NCI-H128 (cell line): ENCODE results near the gene HEPACAM.

ENCODE experiments used
- DNase-seq: peaks from one replicate; lab custom pipeline; 2025; ENCODE audit not compliant: unreplicated experiment; lab: John Stamatoyannopoulos, UW

The HEPACAM gene

DNA sequence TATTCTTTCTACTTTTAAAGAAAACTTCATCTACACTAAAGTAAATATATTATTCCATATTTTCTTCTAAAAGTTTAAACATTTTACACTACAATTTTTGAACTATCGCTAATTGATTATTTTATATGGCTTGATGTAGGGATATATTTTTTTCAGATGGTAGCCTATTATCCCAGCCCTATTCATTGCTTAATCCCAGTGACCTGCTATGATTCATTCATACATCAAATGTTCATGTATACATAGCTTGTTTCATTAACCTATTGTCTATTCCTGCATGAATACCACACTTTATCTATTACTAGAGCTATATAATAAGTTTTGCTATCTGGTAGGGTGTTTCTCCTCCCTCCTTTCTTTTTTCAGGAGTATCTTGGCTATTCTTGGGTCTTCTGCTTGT lies 33.2 kb downstream of the HEPACAM start:
- no peak for DNase-seq

DNA sequence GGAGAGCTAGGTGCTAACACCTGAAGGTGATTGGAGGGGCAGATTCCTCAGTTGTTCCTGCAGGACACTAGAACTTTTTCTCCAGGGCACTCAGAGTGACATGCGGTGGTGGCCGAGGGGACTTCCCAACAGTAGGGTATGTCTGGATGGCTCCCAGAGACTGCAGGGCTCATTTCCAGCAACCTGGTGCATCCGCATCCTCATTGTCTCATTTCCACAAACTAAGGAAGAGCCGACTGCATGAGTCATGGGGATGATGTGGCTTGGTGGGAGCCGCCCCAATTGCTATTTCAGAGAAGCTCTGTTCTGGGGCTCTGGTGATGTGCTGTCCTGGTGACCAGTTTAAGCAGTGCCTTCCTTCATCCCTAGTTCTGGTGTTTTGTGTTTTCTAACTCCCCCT lies 35.4 kb downstream of the HEPACAM start:
- no peak for DNase-seq

DNA sequence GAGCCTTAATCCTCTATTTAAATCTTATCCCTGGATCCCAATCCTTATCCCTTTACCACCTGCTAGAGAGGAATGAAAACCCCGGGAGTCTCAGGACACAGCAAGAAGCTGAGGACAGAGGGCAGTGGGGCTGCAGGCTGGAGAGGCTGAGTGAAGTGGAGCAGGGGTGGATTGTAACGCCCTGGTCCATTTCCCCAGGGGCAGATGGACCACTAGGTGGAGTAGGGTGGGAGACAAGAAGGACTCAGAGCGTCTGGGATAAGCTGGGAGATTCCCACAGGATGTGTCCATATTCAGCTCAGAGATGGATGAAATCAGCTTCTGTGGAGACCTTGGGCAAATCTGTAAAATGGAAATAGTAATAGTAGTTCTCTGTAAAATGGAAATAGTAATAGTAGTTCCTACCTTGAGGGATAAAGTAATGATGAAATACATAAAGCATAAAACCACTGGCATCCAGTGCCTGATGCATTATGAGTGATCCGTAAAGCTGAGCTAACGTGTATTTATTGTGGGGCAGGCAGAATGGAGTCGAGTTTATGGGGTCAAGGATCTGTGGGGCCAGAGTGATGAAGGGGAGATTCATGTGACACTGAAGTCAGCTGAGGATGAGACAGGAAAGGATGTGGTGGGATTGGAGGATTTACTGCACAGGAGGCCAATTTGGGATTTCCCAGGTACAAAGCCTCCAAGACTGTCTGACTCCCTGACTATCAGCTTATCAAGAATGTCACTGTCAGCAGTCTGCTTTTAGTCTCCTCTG lies 36.3 kb downstream of the HEPACAM start:
- DNase-seq: no peak

DNA sequence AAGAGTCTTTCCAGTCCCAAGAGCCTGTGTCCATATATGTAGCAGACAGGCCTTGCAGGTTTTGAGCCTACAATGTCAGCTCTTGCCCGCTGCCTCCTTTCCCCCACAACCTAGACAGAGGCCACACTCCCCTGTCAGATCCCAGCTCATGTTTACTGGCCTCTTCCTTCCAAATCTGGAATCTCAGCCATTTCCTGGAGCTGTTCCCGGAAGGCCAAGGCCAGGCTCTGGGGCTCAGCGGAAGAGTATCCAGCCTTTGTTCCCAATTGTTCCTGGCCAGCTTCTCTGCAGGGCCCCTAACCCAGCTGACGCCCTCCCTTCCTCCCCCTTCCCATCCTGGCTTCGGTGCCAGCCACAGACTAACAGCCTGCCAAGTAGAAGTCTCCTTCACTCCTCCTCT lies 37.1 kb downstream of the HEPACAM start:
- no peak for DNase-seq

DNA sequence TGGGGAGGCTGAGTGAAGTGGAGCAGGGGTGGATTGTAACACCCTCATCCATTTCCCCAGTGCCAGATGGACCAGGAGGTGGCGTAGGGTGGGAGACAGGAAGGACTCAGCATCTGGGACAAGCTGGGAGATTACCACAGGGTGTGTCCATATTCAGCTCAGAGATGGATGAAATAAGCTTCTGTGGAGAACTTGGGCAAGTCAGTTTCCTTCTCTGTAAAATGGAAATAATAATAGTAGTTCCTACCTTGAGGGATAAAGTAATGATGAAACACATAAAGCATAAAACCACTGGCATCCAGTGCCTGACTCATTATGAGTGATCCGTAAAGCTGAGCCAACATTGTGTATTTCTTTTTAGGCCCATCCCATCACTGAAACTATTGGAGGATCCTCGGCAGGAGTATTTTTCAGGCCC lies 37.6 kb downstream of the HEPACAM start:
- DNase-seq: no peak

DNA sequence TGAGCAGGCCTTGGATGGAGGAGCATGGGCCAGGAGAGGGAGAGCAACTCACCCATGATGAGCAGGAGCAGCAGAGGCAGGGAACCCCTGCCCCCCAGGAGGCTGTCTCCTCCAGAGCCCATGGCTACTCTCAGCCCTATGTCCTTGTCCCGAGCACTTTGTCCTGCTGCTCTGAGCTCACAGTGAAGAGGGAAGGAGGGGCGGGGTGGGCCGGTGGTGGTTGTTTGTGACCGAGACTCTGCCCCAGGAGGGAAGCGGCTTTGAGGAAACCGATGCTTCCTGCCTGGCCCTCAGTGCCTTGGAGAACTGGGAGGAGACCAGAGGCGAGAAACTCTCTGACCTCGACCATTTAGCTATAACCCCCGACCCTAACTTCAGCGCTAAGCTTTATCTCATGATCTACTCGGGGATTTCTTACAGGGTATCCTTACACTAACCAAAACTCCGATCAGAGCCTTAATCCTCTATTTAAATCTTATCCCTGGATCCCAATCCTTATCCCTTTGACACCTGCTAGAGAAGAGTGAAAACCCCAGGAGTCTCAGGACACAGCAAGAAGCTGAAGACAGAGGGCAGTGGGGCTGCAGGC lies 38.1 kb downstream of the HEPACAM start, which contains the start of gene ROBO4:
Gene ROBO4 (minus strand): TSS at position 192 of the 589 bp plus-strand sequence. CDS start 70 bp downstream, at position 122.
- DNase-seq: no peak

DNA sequence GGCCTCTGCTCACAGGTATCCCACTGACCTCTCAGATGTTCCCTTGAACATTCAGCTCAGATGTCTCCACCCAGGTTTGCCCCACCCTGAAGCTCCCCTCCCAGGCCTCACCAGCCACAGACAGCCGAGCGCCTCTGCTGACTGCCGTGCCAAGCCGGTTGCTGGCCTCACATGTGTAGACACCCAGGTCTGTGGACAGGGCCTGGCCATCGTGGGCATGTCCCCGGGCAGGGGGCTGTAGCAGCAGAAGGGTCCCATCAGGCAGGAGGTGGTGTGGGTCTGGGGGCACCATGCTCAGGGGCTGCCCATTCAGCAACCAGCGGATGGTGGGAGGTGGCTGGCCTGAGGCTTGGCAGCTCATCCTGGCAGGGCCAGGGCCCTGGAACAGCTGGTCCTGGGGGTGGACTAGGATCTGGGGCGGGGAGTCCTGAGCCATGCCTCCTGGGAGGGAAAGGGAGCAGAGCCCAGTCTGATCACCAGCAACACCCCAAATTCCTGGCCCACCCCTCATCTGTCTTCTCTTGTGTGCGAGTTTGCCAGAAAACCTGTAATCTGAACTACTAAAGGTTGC lies 38.9 kb downstream of the HEPACAM start:
- DNase-seq: no peak

DNA sequence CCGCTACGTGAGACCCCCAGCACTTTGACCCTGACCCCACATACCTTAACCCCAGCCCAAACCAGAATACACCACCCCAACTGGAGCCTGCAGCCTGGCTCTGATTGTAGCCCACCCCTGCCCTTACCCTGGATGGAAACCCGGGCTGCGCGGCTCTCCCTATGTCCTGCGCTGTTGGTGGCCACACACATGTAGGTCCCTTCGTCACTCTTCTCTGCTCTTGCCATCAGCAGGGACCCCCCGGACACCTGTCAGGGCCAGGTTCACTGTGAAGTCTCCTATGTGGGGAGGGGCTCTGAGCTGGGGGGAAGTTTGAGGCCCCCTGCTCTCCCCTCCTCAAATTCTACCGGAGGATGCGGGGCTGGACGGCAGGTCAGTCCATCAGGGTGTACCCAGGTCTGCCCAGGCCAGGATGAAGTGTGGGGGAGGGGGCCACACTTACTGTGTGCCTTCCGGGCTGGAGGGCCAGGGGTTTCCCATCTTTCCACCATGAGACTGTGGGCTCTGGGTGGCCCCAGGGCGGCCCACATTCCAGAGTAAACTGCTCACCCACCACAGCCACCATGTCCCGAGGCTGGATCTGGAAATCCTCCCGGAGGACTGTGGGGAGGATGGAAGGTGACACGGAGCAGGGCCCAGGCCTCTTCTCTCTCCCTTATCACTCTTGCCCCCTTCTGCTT lies 39.6 kb downstream of the HEPACAM start:
- DNase-seq: no peak

DNA sequence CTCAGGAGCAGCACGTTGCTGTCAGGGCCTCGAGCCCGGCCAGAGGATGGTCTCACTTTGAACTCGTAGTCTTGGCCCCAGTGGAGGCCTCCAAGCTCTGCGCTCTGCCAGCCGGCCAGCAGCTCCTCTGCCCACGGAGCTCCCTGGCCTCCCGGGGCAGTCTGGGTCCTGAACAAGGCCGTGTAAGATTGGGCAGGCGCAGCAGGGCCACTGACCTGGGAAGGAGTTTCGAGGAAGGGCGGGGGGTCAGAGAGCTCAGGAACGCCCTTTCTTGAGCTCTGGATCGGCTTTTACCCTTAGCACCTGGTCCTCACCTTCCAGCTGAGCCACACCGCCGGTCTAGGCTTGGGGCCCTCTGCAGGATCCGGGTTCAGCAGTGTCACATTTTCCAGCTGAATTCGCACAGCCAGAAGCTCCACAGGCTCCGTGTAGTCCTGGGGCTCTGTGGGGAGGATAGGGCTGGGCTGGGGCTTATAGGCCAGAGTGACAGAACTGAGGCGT lies 40.3 kb downstream of the HEPACAM start:
- DNase-seq: no peak

DNA sequence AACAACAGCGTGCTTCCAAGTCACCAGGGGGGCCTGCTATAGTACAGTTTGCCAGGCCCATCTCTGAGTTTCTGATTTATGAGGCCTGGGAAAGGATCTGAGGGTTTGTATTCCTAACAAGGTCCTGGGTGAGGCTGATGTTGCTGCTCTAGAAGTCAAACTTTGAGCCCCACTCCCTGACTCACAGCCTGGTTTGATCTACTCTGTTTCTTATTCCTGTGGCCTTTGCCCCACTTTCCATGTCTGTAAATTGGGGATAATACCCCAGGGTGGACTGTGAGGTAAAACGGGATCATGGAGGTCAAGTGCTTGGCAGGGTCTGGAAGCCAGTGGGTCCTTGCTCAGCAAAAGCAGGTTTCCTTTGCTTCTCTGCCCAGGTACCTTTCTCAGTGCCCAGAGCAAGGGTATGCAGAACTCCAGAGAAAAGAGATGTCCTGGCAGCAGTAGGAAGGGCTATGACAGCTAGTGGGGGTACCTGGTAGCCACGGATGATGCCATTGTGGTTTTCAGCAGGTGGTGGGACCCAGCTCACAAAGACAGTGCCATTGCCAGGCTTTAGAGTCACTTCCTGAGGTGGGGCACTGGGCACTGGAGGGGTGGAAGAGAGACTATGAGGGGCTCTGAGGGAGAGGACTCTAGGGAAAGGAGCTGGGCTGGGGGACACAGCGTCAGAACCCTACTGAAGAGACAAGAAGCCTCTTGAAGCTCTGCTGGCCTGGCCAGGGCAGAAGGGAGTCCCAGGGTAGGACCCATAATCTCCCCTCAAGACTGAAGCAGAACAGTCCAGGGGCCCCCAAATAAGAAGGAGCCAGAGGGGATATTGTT lies 41.0 kb downstream of the HEPACAM start:
- no peak for DNase-seq

DNA sequence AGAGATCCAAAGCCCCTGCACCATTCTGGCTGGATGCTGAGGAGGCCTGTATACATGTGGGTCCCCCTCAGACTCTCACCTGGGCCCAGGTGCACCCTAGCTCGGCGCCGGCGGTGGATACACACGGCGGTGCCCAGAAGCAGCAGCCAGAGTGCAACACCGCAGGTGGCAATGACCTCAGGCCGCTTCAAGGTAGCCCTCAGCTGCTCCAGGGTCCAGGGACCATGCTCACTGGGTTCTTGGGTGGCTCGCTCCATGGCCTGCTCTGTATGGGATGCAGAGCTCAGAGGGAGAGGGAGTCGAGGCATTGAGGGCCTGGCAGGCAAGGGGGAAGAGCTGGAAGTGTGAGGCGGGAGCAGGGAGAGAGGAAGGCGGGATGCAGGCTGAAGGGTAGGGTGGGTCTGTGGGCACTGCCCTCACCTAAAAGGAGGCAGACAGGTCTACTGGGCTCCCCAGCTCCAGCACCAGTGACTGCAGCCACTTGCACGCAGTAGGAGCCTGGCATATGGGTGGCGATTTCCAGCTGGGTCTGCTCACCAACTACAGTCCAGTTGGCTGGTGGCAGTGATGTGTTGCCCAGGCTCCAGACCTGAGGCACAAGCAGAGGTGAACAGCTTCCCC lies 42.0 kb downstream of the HEPACAM start:
- no peak for DNase-seq

DNA sequence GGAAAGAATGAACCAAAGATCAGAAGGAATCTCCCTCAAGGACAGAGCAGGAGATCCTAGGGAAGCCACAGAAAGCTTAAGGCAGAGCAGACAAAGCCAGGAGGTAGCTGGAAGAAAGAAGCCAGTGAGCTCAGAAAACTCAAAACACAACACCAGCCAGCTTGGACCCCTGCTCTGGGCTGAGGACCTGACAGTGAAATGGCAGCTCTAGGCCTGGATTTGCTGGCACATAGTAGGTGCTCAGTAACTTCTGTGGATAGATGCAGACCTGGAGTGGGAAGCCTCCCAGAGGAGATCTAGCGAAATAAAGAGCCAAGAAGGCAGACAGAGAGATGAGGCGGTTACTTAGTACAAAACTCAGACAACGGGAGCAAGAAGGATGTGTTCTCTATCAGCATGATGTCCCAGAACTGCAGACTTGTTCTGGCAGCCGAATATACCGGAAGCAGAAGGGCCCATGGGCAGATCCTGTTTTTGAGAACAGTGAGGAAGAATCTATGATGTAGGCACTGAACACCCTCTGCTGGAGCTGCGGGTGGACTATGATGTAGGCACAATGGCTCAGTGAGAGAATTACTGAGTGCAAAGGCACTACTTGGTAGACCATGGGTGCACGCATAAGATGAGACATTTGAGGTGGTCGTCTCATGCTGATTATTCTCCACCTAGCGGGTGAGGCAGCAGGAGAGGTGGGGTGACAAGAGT lies 42.9 kb downstream of the HEPACAM start:
- DNase-seq: no peak

DNA sequence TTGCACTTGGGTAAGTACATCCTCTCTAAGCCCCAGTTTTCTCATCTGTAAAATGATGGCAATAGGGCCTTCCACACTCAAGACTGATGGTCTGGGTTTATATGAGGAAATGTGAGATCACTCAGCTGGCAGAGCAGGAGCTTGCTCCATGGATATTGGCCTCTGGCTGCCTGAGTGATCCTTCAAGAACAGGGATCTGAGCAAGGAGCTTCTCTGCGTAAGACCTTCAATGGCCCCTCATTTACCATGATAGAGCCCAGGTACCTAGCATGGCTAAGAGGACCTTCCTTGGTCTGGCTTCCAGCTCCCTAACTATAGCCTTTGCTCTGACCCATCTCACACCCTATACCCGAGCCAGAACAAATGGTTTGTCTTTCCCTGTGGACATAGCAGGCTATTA lies 43.7 kb downstream of the HEPACAM start:
- no peak for DNase-seq

DNA sequence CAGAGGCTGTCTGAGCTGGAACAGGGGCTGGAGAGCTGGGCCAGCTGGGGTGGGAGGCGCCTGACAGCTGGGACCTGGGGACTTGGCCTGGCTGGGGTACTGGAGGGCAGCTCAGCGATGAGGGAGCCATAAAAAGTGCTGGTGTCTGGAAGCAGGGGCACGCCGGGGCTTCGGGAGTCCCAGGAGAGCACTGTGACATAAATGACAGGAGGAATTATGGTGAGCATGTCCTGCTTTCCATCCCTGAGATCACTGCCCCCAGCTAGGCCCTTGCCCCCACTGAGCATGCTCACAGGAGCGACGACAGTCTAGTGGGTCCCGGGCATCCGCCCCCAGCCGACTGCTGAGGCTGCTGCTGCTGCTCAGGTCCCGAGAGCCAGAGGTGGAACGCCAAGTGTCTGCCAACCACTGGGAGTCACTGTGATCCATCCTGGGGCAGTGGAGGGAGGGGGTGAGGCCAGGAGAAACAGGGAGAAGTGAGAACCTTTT lies 44.4 kb downstream of the HEPACAM start:
- DNase-seq: no peak

DNA sequence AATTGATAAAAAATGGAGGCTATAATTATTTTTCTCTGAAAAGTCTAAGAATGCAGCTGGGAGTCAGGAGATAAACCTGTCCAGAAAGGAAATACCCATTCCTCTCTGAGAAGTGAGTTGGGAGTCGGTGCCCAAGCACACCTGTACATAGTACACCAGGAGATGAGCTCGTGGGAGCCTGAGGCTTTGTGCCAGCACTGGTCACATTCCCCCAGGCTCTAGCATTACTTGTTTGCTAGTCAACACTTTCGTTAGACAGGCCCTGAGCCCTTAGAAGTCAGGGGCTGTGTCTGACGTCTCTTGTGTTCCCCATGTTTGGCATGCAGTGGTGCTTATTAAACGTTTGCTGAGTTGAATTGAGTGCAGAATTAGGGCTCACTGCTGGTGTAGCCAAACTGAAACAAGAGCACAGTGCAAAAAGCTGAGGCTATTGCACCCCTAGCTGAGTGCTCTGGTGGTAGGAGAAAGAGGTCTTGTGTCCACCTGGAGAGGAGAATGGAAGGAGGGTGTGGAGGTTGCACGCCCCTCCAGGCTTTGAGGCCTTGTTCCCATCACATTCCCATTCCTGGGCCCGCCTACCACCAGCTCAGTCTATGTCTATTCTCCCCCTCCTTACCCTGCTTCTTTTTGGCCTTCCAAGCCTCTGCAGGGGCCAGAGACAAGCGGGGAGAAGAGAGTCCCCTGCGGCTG lies 45.0 kb downstream of the HEPACAM start:
- DNase-seq: no peak

DNA sequence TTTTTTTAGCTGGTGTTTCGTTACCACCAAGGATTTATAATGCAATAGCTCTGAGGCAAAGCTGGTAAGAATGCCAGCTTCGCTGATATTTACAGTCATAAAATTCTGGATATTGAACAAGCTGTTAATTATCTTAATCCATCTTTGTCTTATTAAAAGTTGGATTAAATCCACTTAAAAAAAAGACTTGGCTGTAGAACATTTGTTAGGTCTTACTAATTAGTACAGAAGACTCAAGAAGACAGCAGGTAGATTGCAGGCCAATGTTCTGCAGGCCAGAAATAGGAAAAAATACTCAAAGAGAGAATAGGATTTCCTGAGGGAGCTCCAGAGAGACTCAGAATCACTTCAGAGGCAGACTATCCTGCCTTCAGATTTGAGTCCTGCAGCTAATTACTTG lies 45.7 kb downstream of the HEPACAM start:
- DNase-seq: no peak

DNA sequence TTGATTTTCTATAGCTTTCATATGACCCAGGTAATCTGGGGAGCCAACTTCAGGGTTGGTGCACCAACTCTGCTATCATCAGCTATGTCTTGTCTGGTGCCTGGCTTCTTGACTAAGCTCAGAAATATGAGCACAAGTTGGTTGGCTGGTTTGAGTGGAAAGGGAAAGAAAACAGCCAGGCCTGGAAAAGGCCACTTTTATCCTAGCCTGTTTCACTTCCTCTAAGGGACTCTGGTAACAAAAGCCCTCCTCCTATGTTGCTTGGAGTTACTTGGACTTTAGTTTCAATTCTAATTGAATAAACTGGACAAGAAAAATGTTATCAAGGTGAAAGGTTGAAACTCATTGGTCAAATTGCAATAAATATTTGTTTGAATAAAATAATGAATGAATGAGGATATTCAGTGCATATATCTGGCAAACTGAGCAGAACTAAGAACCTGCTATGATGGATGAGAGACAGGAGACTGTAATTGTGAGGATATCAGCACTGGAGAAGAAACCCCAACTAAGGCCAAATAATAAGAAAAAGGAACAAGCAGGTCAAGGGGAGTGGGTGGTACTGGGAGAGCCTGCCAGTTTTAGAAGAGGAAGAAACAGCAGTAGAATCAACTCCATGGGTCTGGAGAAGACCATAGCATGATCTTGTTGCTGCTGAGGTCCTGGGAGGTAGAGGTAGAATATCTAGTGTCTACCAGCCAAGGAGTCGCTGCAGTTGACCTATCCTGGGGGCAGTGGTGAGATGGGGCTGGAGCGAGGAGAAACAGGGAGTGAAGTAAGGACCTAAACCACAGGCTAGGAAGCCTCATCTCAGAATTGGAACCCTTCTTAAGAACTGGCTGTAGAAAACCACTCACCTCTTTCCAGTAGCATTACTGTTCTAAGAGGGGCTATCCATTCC lies 46.4 kb downstream of the HEPACAM start:
- no peak for DNase-seq

DNA sequence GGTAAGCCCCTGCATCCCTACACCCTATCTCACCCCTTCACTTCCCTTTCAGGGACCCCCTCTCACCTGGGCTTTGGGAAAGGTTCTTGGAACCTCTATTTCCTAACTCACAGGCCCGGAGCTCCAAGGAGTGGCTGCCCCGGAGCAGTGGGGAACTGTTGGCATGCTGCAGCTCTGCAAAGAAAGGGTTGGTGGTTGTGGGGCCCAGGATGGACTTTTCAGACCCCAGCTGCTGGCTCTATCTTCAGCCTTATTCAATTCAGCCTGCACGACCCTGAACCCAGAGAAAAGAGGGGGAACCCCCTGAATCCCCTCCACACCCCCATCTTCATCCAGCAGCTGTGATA lies 48.2 kb downstream of the HEPACAM start:
- no peak for DNase-seq
